Measurements from ENCODE around the gene TRAF2. TPM values are rescaled to one million over a fixed set of nuclear protein-coding genes. Genes with fewer than 3 reads are reported as not detected.

Gene TRAF2
- total and polyA plus RNA-seq, 4 donors = 4.8 to 22.1 (median 11.6) TPM

DNA sequence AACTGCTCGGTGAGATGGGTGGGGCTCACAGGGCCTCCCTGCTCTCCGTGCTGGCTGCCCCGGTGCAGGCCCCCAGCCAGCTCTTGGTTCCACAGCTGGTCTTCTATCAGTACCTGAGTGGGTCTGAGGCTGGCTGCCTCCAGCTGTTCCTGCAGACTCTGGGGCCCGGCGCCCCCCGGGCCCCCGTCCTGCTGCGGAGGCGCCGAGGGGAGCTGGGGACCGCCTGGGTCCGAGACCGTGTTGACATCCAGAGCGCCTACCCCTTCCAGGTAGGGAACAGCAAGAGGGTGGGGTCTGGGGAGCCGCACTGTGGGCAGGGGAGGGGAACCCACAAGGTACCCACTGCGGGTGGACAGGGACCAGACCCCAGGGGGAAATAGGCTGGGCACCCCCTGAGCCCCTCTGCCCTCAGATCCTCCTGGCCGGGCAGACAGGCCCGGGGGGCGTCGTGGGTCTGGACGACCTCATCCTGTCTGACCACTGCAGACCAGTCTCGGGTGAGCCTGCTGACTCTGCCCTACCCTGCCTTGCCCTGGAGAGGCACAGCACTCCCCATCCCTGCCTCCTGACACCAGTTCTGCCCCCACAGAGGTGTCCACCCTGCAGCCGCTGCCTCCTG, 31.4 kb upstream of the TRAF2 start:
- DNase-seq = no peak
- 85% methylated on average over 23 of the region's 23 CpGs for WGBS, 2 donors

GRCh38 chr9:136855461-136856078, 30.7 kb upstream of the TRAF2 start:
- no peak for ATAC-seq (ENCODE audit: low FRiP score)
- Histone ChIP-seq H3K27ac (ENCODE audit: low read depth in 1 of 2, low read length in 2 of 2) (no peak overlapping the region), H3K27me3 (ENCODE audit: control insufficient read depth in 1 of 2, insufficient read depth in 2 of 2, low read length in 1 of 2) (no peaks in the 10 kb centered on the region), H3K4me1 (ENCODE audit: control insufficient read depth in 1 of 2, insufficient read depth in 2 of 2, low read length in 2 of 2) (no peaks in the 10 kb centered on the region), H3K9me3 (ENCODE audit: control insufficient read depth, low read length) (no peaks in the 10 kb centered on the region), H3K4me3 (ENCODE audit: low read length in 2 of 2) (no peak overlapping the region), H3K36me3 (ENCODE audit: control insufficient read depth in 1 of 2, insufficient read depth in 2 of 2, low read length in 1 of 2) (no peaks in the 10 kb centered on the region)
- intact Hi-C loops (cut with DNase I) = no loop called here
- 65 to 74% methylated on average over 26 of the region's 26 CpGs for WGBS, 2 donors
- DNase-seq = peak in 1 of 2 donors; percentile 47

More for the DNA sequence above, 31.4 kb upstream of the TRAF2 start:
- H3K27me3 ChIP-seq (ENCODE audit: control insufficient read depth in 1 of 2, insufficient read depth in 2 of 2, low read length in 1 of 2) = no peaks in the 10 kb centered on the region
- no peaks in the 10 kb centered on the region for H3K4me1 ChIP-seq (ENCODE audit: control insufficient read depth in 1 of 2, insufficient read depth in 2 of 2, low read length in 2 of 2)
- no peaks in the 10 kb centered on the region for H3K36me3 ChIP-seq (ENCODE audit: control insufficient read depth in 1 of 2, insufficient read depth in 2 of 2, low read length in 1 of 2)
- no peak for ATAC-seq (ENCODE audit: low FRiP score)
- no peak overlapping the region for H3K4me3 ChIP-seq (ENCODE audit: low read length in 2 of 2)
- intact Hi-C loops (cut with DNase I) = loop anchor here in 1 of 2 donors (5.0 kb wide), 1 partner anchor 87 kb away; the partner anchor contains the start of gene FBXW5
- H3K9me3 ChIP-seq (ENCODE audit: control insufficient read depth, low read length) = no peaks in the 10 kb centered on the region
- H3K27ac ChIP-seq (ENCODE audit: low read depth in 1 of 2, low read length in 2 of 2) = no peak overlapping the region

DNA sequence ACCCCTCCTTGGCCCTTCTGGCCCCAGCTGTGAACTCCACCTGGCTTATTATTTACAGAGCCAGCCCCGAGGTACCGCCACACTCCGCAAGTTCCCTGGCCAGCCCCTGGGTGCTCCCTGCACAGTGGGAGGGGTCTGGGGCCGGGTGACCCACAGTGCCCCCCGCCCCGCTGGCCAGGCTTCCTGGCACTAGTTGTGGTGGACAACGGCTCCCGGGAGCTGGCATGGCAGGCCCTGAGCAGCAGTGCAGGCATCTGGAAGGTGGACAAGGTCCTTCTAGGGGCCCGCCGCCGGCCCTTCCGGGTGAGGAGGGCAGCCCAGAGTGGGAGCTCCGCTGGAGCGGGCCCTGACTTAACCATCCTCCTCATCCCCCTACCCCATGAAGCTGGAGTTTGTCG, 30.2 kb upstream of the TRAF2 start:
- intact Hi-C loops (cut with DNase I) = no loop called here
- Histone ChIP-seq H3K4me3 (ENCODE audit: low read length in 2 of 2) (no peak overlapping the region), H3K27ac (ENCODE audit: low read depth in 1 of 2, low read length in 2 of 2) (no peak overlapping the region), H3K36me3 (ENCODE audit: control insufficient read depth in 1 of 2, insufficient read depth in 2 of 2, low read length in 1 of 2) (no peaks in the 10 kb centered on the region), H3K27me3 (ENCODE audit: control insufficient read depth in 1 of 2, insufficient read depth in 2 of 2, low read length in 1 of 2) (no peaks in the 10 kb centered on the region), H3K4me1 (ENCODE audit: control insufficient read depth in 1 of 2, insufficient read depth in 2 of 2, low read length in 2 of 2) (no peaks in the 10 kb centered on the region), H3K9me3 (ENCODE audit: control insufficient read depth, low read length) (no peaks in the 10 kb centered on the region)
- WGBS, 2 donors = 67 to 69% methylated on average over 15 of the region's 15 CpGs
- no peak for DNase-seq
- ATAC-seq (ENCODE audit: low FRiP score) = no peak

- no peaks in the 10 kb centered on the region for H3K27me3 ChIP-seq (ENCODE audit: control insufficient read depth in 1 of 2, insufficient read depth in 2 of 2, low read length in 1 of 2)
- ATAC-seq (ENCODE audit: low FRiP score) = no peak
- no peaks in the 10 kb centered on the region for H3K4me1 ChIP-seq (ENCODE audit: control insufficient read depth in 1 of 2, insufficient read depth in 2 of 2, low read length in 2 of 2)
- 85% methylated on average over 14 of the region's 14 CpGs for WGBS, 2 donors
- H3K27ac ChIP-seq (ENCODE audit: low read depth in 1 of 2, low read length in 2 of 2) = no peak overlapping the region
- DNase-seq = no peak
- intact Hi-C loops (cut with DNase I) = no loop called here
- no peak overlapping the region for H3K4me3 ChIP-seq (ENCODE audit: low read length in 2 of 2)
- no peaks in the 10 kb centered on the region for H3K36me3 ChIP-seq (ENCODE audit: control insufficient read depth in 1 of 2, insufficient read depth in 2 of 2, low read length in 1 of 2)
- no peaks in the 10 kb centered on the region for H3K9me3 ChIP-seq (ENCODE audit: control insufficient read depth, low read length)
Observed at GRCh38 chr9:136856541-136857141, 29.7 kb upstream of the TRAF2 start.

GRCh38 chr9:136857166-136857565, 29.1 kb upstream of the TRAF2 start:
- DNase-seq (no peak), ATAC-seq (ENCODE audit: low FRiP score) (no peak)
- no peaks in the 10 kb centered on the region for H3K4me1 ChIP-seq (ENCODE audit: control insufficient read depth in 1 of 2, insufficient read depth in 2 of 2, low read length in 2 of 2)
- intact Hi-C loops (cut with DNase I) = no loop called here
- H3K9me3 ChIP-seq (ENCODE audit: control insufficient read depth, low read length) = no peaks in the 10 kb centered on the region
- H3K36me3 ChIP-seq (ENCODE audit: control insufficient read depth in 1 of 2, insufficient read depth in 2 of 2, low read length in 1 of 2) = no peaks in the 10 kb centered on the region
- 87 to 90% methylated on average over 19 of the region's 19 CpGs for WGBS, 2 donors
- H3K27ac ChIP-seq (ENCODE audit: low read depth in 1 of 2, low read length in 2 of 2) = no peak overlapping the region
- H3K27me3 ChIP-seq (ENCODE audit: control insufficient read depth in 1 of 2, insufficient read depth in 2 of 2, low read length in 1 of 2) = no peaks in the 10 kb centered on the region
- H3K4me3 ChIP-seq (ENCODE audit: low read length in 2 of 2) = no peak overlapping the region

DNA sequence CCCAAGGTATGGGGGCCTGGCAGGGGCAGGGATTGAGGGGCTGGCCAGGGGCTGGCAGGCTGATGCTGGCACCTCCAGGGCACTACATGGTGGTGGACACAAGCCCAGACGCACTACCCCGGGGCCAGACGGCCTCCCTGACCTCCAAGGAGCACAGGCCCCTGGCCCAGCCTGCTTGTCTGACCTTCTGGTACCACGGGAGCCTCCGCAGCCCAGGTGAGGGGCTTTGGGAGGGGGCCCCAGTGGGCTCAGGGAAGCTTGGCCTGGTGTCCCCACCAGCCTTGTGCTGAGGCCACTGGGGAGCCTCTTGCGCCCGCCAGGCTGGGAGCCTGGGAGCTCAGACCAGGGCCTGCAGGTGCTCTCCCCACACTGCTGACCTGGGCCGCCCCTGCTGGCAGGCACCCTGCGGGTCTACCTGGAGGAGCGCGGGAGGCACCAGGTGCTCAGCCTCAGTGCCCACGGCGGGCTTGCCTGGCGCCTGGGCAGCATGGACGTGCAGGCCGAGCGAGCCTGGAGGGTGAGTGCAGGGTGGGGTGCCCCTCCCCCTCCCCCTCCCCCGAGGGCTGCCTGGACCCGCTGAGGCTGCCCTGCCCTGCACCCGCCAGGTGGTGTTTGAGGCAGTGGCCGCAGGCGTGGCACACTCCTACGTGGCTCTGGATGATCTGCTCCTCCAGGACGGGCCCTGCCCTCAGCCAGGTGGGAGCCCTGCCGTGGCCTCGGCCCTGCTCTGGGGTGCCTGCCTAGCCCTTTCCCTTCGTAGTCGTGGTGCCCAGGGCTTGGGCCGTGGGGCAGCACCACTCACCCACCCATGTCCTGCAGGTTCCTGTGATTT, 28.5 kb upstream of the TRAF2 start:
- H3K9me3 ChIP-seq (ENCODE audit: control insufficient read depth, low read length) = no peaks in the 10 kb centered on the region
- no peaks in the 10 kb centered on the region for H3K4me1 ChIP-seq (ENCODE audit: control insufficient read depth in 1 of 2, insufficient read depth in 2 of 2, low read length in 2 of 2)
- H3K27ac ChIP-seq (ENCODE audit: low read depth in 1 of 2, low read length in 2 of 2) = no peak overlapping the region
- intact Hi-C loops (cut with DNase I) = no loop called here
- H3K4me3 ChIP-seq (ENCODE audit: low read length in 2 of 2) = no peak overlapping the region
- DNase-seq = peak in 1 of 2 donors; percentile 51
- no peaks in the 10 kb centered on the region for H3K27me3 ChIP-seq (ENCODE audit: control insufficient read depth in 1 of 2, insufficient read depth in 2 of 2, low read length in 1 of 2)
- WGBS, 2 donors = 81 to 83% methylated on average over 29 of the region's 29 CpGs
- peaks cover 0 to 3% of the 10 kb centered on the region in 2 donors for H3K36me3 ChIP-seq (ENCODE audit: control insufficient read depth in 1 of 2, insufficient read depth in 2 of 2, low read length in 1 of 2)
- no peak for ATAC-seq (ENCODE audit: low FRiP score)

DNA sequence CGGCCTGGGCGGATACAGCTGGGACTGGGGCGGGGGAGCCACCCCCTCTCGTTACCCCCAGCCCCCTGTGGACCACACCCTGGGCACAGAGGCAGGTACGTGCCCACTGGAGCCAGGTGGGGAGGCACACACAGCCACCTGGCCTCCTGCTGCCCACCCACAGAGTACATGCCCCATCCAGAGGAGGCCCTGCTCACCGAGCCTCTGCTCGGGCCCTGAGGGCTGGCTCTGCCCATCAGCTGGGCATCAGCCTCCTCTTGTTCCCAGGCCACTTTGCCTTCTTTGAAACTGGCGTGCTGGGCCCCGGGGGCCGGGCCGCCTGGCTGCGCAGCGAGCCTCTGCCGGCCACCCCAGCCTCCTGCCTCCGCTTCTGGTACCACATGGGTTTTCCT, 27.9 kb upstream of the TRAF2 start:
- intact Hi-C loops (cut with DNase I) = no loop called here
- 80 to 85% methylated on average over 15 of the region's 15 CpGs for WGBS, 2 donors
- Histone ChIP-seq H3K27me3 (ENCODE audit: control insufficient read depth in 1 of 2, insufficient read depth in 2 of 2, low read length in 1 of 2) (no peaks in the 10 kb centered on the region), H3K9me3 (ENCODE audit: control insufficient read depth, low read length) (no peaks in the 10 kb centered on the region), H3K4me1 (ENCODE audit: control insufficient read depth in 1 of 2, insufficient read depth in 2 of 2, low read length in 2 of 2) (no peaks in the 10 kb centered on the region), H3K27ac (ENCODE audit: low read depth in 1 of 2, low read length in 2 of 2) (no peak overlapping the region), H3K4me3 (ENCODE audit: low read length in 2 of 2) (no peak overlapping the region), H3K36me3 (ENCODE audit: control insufficient read depth in 1 of 2, insufficient read depth in 2 of 2, low read length in 1 of 2) (peaks cover 0 to 3% of the 10 kb centered on the region in 2 donors)
- ATAC-seq (ENCODE audit: low FRiP score) (no peak), DNase-seq (no peak)

GRCh38 chr9:136858844-136859757, 27.2 kb upstream of the TRAF2 start:
- intact Hi-C loops (cut with DNase I) = no loop called here
- Histone ChIP-seq H3K27me3 (ENCODE audit: control insufficient read depth in 1 of 2, insufficient read depth in 2 of 2, low read length in 1 of 2) (no peaks in the 10 kb centered on the region), H3K9me3 (ENCODE audit: control insufficient read depth, low read length) (no peaks in the 10 kb centered on the region), H3K4me1 (ENCODE audit: control insufficient read depth in 1 of 2, insufficient read depth in 2 of 2, low read length in 2 of 2) (no peaks in the 10 kb centered on the region), H3K4me3 (ENCODE audit: low read length in 2 of 2) (no peak overlapping the region), H3K36me3 (ENCODE audit: control insufficient read depth in 1 of 2, insufficient read depth in 2 of 2, low read length in 1 of 2) (peaks cover 0 to 3% of the 10 kb centered on the region in 2 donors), H3K27ac (ENCODE audit: low read depth in 1 of 2, low read length in 2 of 2) (peak overlapping the region in 1 of 2 donors; percentile 11)
- peak; percentile 79 to 91 for DNase-seq
- ATAC-seq (ENCODE audit: low FRiP score) = peak; percentile 13
- 18% methylated on average over 20 of the region's 20 CpGs for WGBS, 2 donors

Data from aorta (tissue), 5 donors.